HEK293 (cell line): ENCODE measurements around the gene EQTN.

ENCODE experiments used
- MEIS1 ChIP-seq: sonication (generic); formaldehyde crosslinking; IDR thresholded peaks from 2 replicates; pipeline ENCODE4 v1.8.1; 2022; ENCODE audit warnings: missing genetic modification reagents, mild to moderate bottlenecking, borderline replicate concordance
- ZBTB1 ChIP-seq: fragments of 450-650 bp; formaldehyde crosslinking; IDR thresholded peaks from 2 replicates; pipeline ENCODE4 v1.5.1; 2016; ENCODE audit warnings: missing biosample characterization, missing genetic modification characterization
- ZNF174 ChIP-seq: fragments of 450-650 bp; formaldehyde crosslinking; IDR thresholded peaks from 2 replicates; pipeline ENCODE4 v1.5.0; 2017; ENCODE audit warnings: missing biosample characterization, mild to moderate bottlenecking, missing genetic modification characterization
- ZNF23 ChIP-seq: fragments of 450-650 bp; formaldehyde crosslinking; IDR thresholded peaks from 2 replicates; pipeline ENCODE4 v1.5.1; 2016; ENCODE audit warnings: missing biosample characterization, missing genetic modification characterization, borderline replicate concordance
- ZNF239 ChIP-seq: fragments of 450-650 bp; formaldehyde crosslinking; IDR thresholded peaks from 2 replicates; pipeline ENCODE4 v1.5.1; 2016; ENCODE audit warnings: missing biosample characterization, missing genetic modification characterization
- ZNF311 ChIP-seq: fragments of 450-650 bp; formaldehyde crosslinking; IDR thresholded peaks from 2 replicates; pipeline ENCODE4 v1.5.1; 2017; ENCODE audit warnings: missing biosample characterization, missing genetic modification characterization, borderline replicate concordance
- ZNF324 ChIP-seq: fragments of 450-650 bp; formaldehyde crosslinking; IDR thresholded peaks from 2 replicates; pipeline ENCODE4 v1.5.1; 2016; ENCODE audit warnings: missing biosample characterization, missing genetic modification characterization
- ZNF701 ChIP-seq: fragments of 450-650 bp; formaldehyde crosslinking; IDR thresholded peaks from 2 replicates; pipeline ENCODE4 v1.5.1; 2016; ENCODE audit warnings: missing biosample characterization, missing genetic modification characterization
- ZNF776 ChIP-seq: fragments of 450-650 bp; formaldehyde crosslinking; IDR thresholded peaks from 2 replicates; pipeline ENCODE4 v1.5.0; 2017; ENCODE audit warnings: missing biosample characterization, missing genetic modification characterization, borderline replicate concordance
- ZNF792 ChIP-seq: fragments of 450-650 bp; formaldehyde crosslinking; IDR thresholded peaks from 2 replicates; pipeline ENCODE4 v1.5.1; 2016; ENCODE audit warnings: missing biosample characterization, missing genetic modification characterization
- TF ChIP-seq, protein P1 (sequence below): fragments of 450-650 bp; formaldehyde crosslinking; IDR thresholded peaks from 2 replicates; pipeline ENCODE4 v1.5.1; 2016; ENCODE audit warnings: missing biosample characterization, missing genetic modification characterization
- TF ChIP-seq, protein P2 (sequence below): fragments of 450-650 bp; formaldehyde crosslinking; IDR thresholded peaks from 2 replicates; pipeline ENCODE4 v1.5.1; 2016; ENCODE audit warnings: missing biosample characterization, missing genetic modification characterization
- TF ChIP-seq, protein P3 (sequence below): fragments of 450-650 bp; formaldehyde crosslinking; IDR thresholded peaks from 2 replicates; pipeline ENCODE4 v1.5.1; 2016; ENCODE audit warnings: missing biosample characterization, missing genetic modification characterization, low read depth
- TF ChIP-seq, protein P4 (sequence below): fragments of 450-650 bp; IDR thresholded peaks from 2 replicates; pipeline ENCODE4 v1.5.1; 2018; ENCODE audit warnings: missing biosample characterization, missing genetic modification characterization

DNA sequence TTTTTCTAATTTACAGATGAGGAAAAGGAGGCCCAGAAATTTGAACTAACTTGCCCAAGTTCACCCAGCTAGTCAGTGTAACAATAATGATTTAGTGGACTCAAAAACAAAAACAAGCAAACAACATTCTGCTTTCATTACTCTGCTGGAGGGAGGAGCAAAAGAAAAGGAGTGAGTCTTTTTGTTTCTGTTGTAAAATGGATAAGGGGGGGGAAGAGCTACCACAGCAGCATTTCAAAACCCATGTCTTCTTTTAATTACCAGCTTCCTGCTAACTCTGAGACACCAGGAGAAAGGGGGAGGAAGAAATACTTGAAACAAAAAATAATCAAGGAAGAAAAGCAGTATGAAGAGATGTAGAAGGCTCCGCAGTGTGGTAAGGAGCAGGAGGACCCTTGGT lies 39.2 kb upstream of the EQTN start:
- no peak for TF ChIP-seq ZNF239
- TF ChIP-seq, protein P1, sequence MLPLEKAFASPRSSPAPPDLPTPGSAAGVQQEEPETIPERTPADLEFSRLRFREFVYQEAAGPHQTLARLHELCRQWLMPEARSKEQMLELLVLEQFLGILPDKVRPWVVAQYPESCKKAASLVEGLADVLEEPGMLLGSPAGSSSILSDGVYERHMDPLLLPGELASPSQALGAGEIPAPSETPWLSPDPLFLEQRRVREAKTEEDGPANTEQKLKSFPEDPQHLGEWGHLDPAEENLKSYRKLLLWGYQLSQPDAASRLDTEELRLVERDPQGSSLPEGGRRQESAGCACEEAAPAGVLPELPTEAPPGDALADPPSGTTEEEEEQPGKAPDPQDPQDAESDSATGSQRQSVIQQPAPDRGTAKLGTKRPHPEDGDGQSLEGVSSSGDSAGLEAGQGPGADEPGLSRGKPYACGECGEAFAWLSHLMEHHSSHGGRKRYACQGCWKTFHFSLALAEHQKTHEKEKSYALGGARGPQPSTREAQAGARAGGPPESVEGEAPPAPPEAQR (tag by site-specific recombination): no peak
- no peak for TF ChIP-seq ZNF792 (tag by site-specific recombination)
- TF ChIP-seq, protein P2, sequence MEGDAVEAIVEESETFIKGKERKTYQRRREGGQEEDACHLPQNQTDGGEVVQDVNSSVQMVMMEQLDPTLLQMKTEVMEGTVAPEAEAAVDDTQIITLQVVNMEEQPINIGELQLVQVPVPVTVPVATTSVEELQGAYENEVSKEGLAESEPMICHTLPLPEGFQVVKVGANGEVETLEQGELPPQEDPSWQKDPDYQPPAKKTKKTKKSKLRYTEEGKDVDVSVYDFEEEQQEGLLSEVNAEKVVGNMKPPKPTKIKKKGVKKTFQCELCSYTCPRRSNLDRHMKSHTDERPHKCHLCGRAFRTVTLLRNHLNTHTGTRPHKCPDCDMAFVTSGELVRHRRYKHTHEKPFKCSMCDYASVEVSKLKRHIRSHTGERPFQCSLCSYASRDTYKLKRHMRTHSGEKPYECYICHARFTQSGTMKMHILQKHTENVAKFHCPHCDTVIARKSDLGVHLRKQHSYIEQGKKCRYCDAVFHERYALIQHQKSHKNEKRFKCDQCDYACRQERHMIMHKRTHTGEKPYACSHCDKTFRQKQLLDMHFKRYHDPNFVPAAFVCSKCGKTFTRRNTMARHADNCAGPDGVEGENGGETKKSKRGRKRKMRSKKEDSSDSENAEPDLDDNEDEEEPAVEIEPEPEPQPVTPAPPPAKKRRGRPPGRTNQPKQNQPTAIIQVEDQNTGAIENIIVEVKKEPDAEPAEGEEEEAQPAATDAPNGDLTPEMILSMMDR: no peak
- no peak for TF ChIP-seq ZNF174
- TF ChIP-seq, protein P3, sequence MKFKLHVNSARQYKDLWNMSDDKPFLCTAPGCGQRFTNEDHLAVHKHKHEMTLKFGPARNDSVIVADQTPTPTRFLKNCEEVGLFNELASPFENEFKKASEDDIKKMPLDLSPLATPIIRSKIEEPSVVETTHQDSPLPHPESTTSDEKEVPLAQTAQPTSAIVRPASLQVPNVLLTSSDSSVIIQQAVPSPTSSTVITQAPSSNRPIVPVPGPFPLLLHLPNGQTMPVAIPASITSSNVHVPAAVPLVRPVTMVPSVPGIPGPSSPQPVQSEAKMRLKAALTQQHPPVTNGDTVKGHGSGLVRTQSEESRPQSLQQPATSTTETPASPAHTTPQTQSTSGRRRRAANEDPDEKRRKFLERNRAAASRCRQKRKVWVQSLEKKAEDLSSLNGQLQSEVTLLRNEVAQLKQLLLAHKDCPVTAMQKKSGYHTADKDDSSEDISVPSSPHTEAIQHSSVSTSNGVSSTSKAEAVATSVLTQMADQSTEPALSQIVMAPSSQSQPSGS (tag by site-specific recombination): no peak
- no peak for TF ChIP-seq ZNF701 (tag by site-specific recombination)
- TF ChIP-seq ZBTB1 (tag by site-specific recombination): no peak
- TF ChIP-seq MEIS1 (CRISPR knock-in tag): no peak
- no peak for TF ChIP-seq ZNF776 (tag by site-specific recombination)
- no peak for TF ChIP-seq ZNF311
- TF ChIP-seq, protein P4, sequence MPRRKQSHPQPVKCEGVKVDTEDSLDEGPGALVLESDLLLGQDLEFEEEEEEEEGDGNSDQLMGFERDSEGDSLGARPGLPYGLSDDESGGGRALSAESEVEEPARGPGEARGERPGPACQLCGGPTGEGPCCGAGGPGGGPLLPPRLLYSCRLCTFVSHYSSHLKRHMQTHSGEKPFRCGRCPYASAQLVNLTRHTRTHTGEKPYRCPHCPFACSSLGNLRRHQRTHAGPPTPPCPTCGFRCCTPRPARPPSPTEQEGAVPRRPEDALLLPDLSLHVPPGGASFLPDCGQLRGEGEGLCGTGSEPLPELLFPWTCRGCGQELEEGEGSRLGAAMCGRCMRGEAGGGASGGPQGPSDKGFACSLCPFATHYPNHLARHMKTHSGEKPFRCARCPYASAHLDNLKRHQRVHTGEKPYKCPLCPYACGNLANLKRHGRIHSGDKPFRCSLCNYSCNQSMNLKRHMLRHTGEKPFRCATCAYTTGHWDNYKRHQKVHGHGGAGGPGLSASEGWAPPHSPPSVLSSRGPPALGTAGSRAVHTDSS: no peak
- TF ChIP-seq ZNF324 (tag by site-specific recombination): no peak
- TF ChIP-seq ZNF23 (tag by site-specific recombination): no peak
